Skeletal muscle tissue (tissue), 4 donors: ENCODE data around the gene MAGED2. TPM values are rescaled to one million over a fixed set of nuclear protein-coding genes. Genes with fewer than 3 reads are reported as not detected.

Experiments used
- H3K27ac ChIP-seq: one replicate; pipeline ENCODE4 v1.7.0; 2013; ENCODE audit warnings: mild to moderate bottlenecking, low read depth, low read length, inconsistent platforms
- H3K27me3 ChIP-seq, 3 donors: one replicate each; pipeline ENCODE4 v1.7.0; 2013; ENCODE audit warnings: low read length in 3 of 3; ENCODE audit not compliant: control insufficient read depth in 3 of 3, insufficient read depth in 3 of 3
- H3K36me3 ChIP-seq, 3 donors: one replicate each; pipeline ENCODE4 v1.7.0; 2013; ENCODE audit warnings: low read length in 3 of 3; ENCODE audit not compliant: control insufficient read depth in 3 of 3, insufficient read depth in 3 of 3
- H3K4me1 ChIP-seq, 3 donors: one replicate each; pipeline ENCODE4 v1.7.0; 2013; ENCODE audit warnings: low read length in 3 of 3, mild to moderate bottlenecking in 3 of 3; ENCODE audit not compliant: control insufficient read depth in 3 of 3, insufficient read depth in 3 of 3
- H3K4me3 ChIP-seq, 3 donors: one replicate each; pipeline ENCODE4 v1.7.0; 2013; ENCODE audit warnings: low read length in 3 of 3
- H3K9ac ChIP-seq, 3 donors: one replicate each; pipeline ENCODE4 v1.7.0; 2013; ENCODE audit warnings: low read length in 3 of 3, mild to moderate bottlenecking in 3 of 3, moderate library complexity in 2 of 3, low read depth in 1 of 3
- H3K9me3 ChIP-seq, 3 donors: one replicate each; pipeline ENCODE4 v1.7.0; 2013; ENCODE audit warnings: low read length in 3 of 3; ENCODE audit not compliant: control insufficient read depth in 3 of 3
- total RNA-seq: library from RNA; depleted of rRNA; stranded (reverse); fragments of >200 nt; gene quantifications from one replicate; pipeline ENCODE4 v1.2.3, GENCODE V29; 2014
- donor health status: Osteomylitis.

Gene MAGED2
- total RNA-seq, 1 donor from 2014 or later: 694 TPM

DNA sequence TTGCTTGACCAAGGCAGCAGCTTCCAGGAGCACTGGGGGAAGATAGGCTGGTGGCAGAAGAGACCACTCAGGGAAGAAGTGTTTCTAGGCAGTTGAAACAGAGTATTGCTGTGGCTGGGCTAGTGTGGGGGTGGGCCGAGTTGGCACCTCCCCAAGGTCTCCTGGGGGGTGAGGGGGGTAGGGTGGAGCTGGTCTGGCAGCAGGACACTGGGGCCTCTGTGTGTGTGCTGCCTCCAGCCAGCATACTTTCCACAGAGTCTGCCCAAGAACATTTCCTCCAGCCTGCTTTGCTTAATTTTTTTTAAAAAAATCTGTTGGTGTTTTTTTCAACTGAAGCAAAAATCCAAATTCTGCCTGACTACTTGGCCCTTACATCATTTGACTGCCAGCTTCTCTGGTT, 13.5 kb upstream of the MAGED2 start:
- H3K4me3 ChIP-seq: no peak overlapping the region
- H3K27me3 ChIP-seq: no peaks in the 10 kb centered on the region
- no peaks in the 10 kb centered on the region for H3K4me1 ChIP-seq
- no peak overlapping the region for H3K9ac ChIP-seq
- no peaks in the 10 kb centered on the region for H3K36me3 ChIP-seq
- H3K27ac ChIP-seq: no peak overlapping the region
- H3K9me3 ChIP-seq: no peaks in the 10 kb centered on the region

DNA sequence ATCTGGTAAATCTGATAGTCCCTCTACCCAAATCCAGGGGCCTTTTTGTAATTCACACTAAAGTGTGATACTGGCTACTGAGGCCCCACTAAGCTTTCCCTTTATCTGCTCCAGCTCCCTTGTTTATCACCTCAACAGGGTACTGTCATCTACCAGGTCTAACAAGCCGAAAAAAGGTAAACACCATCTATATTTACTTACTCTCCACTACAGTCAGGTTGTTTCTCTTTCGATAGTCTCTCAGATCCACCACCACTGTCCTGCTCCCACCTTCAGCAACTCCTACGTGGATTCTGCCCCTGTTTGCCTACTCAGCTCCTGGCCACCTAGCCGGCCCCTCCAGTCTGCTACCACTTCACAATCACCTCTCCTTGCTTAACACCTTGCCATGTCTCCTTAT, 12.8 kb upstream of the MAGED2 start:
- H3K9me3 ChIP-seq: no peaks in the 10 kb centered on the region
- H3K9ac ChIP-seq: no peak overlapping the region
- H3K27ac ChIP-seq: no peak overlapping the region
- H3K36me3 ChIP-seq: no peaks in the 10 kb centered on the region
- H3K4me3 ChIP-seq: no peak overlapping the region
- H3K4me1 ChIP-seq: no peaks in the 10 kb centered on the region
- H3K27me3 ChIP-seq: no peaks in the 10 kb centered on the region

DNA sequence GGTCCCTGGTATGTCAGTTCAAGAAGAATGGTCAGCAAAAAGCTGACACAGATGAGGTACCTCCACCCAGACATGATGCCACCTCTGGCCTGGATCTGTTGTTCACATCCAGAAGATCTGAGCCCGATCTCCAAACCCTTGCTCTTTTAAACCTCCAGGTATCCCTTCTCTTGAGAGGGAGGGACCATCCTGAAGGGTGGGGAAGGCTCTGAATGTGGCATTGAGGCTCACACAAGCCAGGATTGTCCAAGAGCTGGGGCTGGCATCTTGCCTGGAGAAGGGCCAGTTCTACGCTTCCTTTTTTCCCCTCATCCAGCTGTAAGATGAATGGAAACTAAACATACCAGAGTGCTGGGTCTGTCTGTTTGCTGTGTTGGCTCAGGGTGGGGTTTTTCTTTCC, 9.4 kb upstream of the MAGED2 start, which contains the start of gene ITIH6:
ITIH6 (minus strand) TSS at position 119 of the 400 bp plus-strand sequence; CDS start at position 74, 45 bp downstream.
- Histone ChIP-seq H3K9me3 (no peaks in the 10 kb centered on the region), H3K27me3 (no peaks in the 10 kb centered on the region), H3K9ac (no peak within 1 kb of the TSS), H3K27ac (no peak within 1 kb of the TSS), H3K4me3 (no peak within 1 kb of the TSS), H3K4me1 (no peaks in the 10 kb centered on the region), H3K36me3 (no peaks in the 10 kb centered on the region)

DNA sequence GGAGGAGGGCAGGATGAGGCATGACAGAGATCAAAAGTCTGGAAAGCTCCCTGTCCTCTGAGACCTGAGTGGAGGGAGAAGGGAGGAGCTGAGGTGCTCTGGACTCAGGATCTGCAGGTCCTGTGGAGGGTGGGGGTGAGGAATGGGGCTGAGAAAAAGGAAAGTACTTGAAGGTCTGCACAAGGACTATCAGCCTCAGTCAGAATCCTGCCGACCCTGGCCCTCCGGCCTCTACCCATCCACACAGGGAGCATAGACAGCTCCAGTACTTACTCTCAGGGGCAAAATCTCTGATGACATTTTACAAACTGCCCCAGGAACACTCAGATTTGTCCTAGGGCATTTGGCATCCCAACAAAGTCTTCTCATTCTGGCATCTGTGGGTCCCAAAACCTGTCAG, 8.5 kb upstream of the MAGED2 start:
- H3K4me1 ChIP-seq: no peaks in the 10 kb centered on the region
- no peak overlapping the region for H3K4me3 ChIP-seq
- no peaks in the 10 kb centered on the region for H3K9me3 ChIP-seq
- no peak overlapping the region for H3K27ac ChIP-seq
- H3K27me3 ChIP-seq: no peaks in the 10 kb centered on the region
- no peak overlapping the region for H3K9ac ChIP-seq
- H3K36me3 ChIP-seq: no peaks in the 10 kb centered on the region

DNA sequence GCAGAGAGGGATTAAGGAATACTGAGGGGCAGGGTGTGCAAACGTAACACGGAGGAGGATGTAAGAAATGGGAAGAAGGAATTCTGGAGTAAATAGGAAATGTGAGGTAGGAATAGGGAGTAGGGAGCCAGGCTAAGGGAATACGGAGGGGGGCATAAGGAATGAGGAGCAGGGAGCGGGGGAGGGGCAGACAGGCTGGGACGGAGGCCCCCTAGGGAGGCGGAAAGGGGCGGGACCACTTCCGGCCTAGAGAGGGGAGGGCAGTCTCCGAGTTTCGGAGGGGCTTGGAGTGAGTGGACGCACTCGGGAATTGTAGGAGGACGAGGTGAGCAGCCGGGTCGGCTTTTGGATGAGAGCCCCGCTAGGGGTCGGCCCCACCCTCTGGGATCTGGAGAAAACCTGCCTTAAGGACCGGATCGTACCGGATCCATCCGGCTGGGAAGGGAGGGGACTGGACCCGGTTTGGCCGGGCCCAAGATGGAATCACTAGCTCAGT, 612 bp downstream of the MAGED2 start:
- Histone ChIP-seq H3K36me3 (peaks cover 28 to 35% (median 32%) of the 10 kb centered on the region in 3 donors), H3K9me3 (no peaks in the 10 kb centered on the region), H3K4me3 (peak overlapping the region; percentile 74 to 86 (median 81)), H3K27me3 (no peaks in the 10 kb centered on the region), H3K4me1 (peaks cover 11 to 16% (median 16%) of the 10 kb centered on the region in 3 donors), H3K27ac (peak overlapping the region; percentile 90), H3K9ac (peak overlapping the region; percentile 81 to 85 (median 84))

DNA sequence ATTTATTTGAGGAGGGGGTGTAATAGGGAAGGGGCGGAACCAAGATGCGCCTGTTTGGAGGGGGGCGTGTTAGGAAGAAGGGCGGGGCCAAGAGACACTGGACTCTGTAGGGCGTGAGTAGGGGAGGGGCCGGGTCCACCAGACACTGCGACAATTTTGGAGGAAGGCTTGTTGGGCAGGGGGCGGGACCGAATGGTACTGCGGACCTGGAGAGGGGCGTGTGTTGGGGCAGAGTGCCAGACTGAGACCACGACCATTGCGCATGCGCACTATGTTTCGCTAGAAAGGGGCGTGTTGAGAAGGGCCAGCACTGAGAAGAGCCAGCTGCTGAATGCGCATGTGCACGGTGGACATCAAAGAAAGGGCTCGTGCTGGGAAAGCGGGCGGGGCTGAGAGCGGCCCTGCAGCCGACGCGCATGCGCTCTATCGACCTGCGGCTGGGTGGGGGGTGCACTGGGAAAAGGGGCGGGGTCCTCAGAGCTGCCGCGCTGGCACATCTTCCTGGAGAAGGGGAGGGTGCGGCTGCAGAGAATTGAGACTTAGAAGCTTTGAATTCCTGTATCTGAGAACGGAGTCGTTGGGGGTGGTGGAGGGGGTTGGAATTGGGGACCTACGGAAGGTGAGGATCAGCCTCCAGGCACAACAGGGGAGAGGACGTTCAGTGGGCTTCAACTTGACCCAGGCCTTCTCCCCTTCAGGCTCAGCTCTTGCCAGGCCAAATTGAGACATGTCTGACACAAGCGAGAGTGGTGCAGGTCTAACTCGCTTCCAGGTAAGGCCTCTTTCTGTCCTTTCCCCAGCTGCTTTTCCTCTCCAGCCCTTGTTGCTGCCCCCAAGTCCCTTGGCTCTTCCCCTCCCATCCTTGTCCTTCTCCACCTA, 1.3 kb downstream of the MAGED2 start:
- peak overlapping the region; percentile 81 to 85 (median 84) for H3K9ac ChIP-seq
- peak overlapping the region; percentile 74 to 86 (median 81) for H3K4me3 ChIP-seq
- peaks cover 33 to 42% (median 39%) of the 10 kb centered on the region in 3 donors for H3K36me3 ChIP-seq
- H3K4me1 ChIP-seq: peaks cover 11 to 16% (median 16%) of the 10 kb centered on the region in 3 donors
- no peaks in the 10 kb centered on the region for H3K9me3 ChIP-seq
- no peaks in the 10 kb centered on the region for H3K27me3 ChIP-seq
- H3K27ac ChIP-seq: peak overlapping the region; percentile 90

DNA sequence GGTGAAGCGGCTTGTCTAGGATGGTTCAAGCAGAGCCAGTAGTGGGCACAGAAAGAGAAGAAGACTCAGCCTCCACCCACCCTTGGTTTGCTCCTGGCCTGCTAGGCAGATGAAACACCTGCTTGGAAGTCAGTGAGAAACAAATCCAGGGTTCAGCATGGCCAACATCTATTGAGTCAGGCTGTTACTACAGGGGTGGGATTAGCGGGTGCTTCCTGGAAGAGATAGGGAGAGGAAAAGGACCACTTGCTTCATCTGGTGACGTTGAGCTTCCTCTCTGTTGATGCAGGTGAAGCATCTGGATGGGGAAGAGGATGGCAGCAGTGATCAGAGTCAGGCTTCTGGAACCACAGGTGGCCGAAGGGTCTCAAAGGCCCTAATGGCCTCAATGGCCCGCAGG, 3.0 kb downstream of the MAGED2 start:
- Histone ChIP-seq H3K9me3 (no peaks in the 10 kb centered on the region), H3K27ac (no peak overlapping the region), H3K4me1 (peaks cover 11 to 16% (median 16%) of the 10 kb centered on the region in 3 donors), H3K9ac (no peak overlapping the region), H3K36me3 (peaks cover 49 to 55% (median 55%) of the 10 kb centered on the region in 3 donors), H3K27me3 (no peaks in the 10 kb centered on the region), H3K4me3 (no peak overlapping the region)

DNA sequence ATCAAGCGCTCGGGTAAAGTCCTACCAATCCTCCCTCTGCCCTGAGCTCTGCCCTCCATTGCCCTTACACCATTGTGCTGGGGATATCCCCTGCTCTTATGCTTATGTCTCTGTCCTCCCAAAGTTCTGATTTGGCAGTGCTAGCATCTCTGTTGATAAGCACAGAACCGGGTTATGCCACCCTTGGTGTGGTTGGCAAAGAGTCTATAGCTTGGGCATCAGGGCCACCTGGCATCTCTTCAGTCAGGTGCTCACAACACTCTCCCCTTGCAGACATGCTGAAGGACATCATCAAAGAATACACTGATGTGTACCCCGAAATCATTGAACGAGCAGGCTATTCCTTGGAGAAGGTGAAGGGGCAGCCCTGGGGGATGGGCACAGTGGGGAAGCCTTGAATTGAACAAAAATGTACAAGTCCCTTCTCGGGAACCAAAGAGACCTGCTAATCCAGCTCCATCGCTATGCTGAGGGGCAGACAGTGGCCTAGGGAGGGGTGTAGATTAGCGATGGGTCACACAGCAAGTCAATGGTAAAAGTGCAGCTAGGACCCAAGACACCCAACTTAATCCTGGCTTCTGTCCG, 3.8 kb downstream of the MAGED2 start:
- Histone ChIP-seq H3K9ac (no peak overlapping the region), H3K4me3 (no peak overlapping the region), H3K9me3 (no peaks in the 10 kb centered on the region), H3K36me3 (peaks cover 49 to 63% (median 60%) of the 10 kb centered on the region in 3 donors), H3K27ac (no peak overlapping the region), H3K27me3 (no peaks in the 10 kb centered on the region), H3K4me1 (peaks cover 11 to 16% (median 16%) of the 10 kb centered on the region in 3 donors)

DNA sequence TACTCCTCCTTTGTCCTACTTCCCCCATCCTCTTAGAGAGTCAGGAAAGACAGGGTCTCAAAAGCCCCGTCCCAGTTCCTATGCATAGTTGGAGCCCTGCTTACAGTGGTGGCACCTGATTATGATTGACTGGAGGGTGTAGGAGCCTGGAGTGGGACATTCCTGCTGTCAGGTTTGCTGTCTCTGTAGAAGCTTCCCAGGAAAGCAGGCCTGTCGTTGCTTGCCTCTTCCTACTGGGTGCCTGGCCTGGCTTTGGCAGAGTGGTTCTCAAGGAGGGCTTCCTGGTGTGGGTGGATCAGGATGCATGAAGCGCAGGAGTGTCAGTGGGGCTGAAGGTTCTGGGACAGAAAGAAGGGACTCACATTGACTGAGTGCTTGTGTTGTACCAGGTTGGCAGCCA, 4.8 kb downstream of the MAGED2 start:
- Histone ChIP-seq H3K9ac (no peak overlapping the region), H3K27me3 (no peaks in the 10 kb centered on the region), H3K27ac (no peak overlapping the region), H3K36me3 (peaks cover 49 to 63% (median 61%) of the 10 kb centered on the region in 3 donors), H3K4me3 (no peak overlapping the region), H3K9me3 (no peaks in the 10 kb centered on the region), H3K4me1 (peaks cover 11 to 16% (median 16%) of the 10 kb centered on the region in 3 donors)
